GM23248 (cell line): Measurements from ENCODE around the gene YBX3. TPM values are rescaled to one million over a fixed set of nuclear protein-coding genes. Genes with fewer than 3 reads are reported as not detected.
A peak's percentile ranks its signal among the peaks of the same experiment; 100 is the strongest.

Experiments
- DNase-seq: peaks from one replicate; pipeline ENCODE4 v3.0.0-alpha.2; 2015
- H2AFZ ChIP-seq: fragments of 200-600 bp; sonication (generic); 2 replicates; pipeline ENCODE4 v1.6.1; 2016; ENCODE audit warnings: antibody characterized with exemption
- H3F3A ChIP-seq: fragments of 200-600 bp; sonication (generic); 2 replicates; pipeline ENCODE4 v1.6.1; 2016; ENCODE audit warnings: mild to moderate bottlenecking, antibody characterized with exemption, mixed run types; ENCODE audit not compliant: insufficient read depth
- H3K27ac ChIP-seq: fragments of 200-600 bp; sonication (generic); 2 replicates; pipeline ENCODE4 v1.5.1; 2016; ENCODE audit warnings: mild to moderate bottlenecking
- H3K27me3 ChIP-seq: fragments of 200-600 bp; sonication (generic); replicated peaks from 2 replicates; pipeline ENCODE4 v1.6.1; 2016; ENCODE audit warnings: mild to moderate bottlenecking; ENCODE audit not compliant: insufficient read depth
- H3K36me3 ChIP-seq: fragments of 200-600 bp; sonication (generic); 2 replicates; pipeline ENCODE4 v1.6.1; 2016; ENCODE audit warnings: low read depth, mild to moderate bottlenecking
- H3K4me1 ChIP-seq: fragments of 200-600 bp; sonication (generic); 2 replicates; pipeline ENCODE4 v1.6.1; 2016; ENCODE audit warnings: mild to moderate bottlenecking; ENCODE audit not compliant: insufficient read depth
- H3K4me2 ChIP-seq: fragments of 200-600 bp; sonication (generic); one replicate; pipeline ENCODE4 v1.6.1; 2016; ENCODE audit warnings: mild to moderate bottlenecking; ENCODE audit not compliant: unreplicated experiment
- H3K4me3 ChIP-seq: fragments of 200-600 bp; sonication (generic); 2 replicates; pipeline ENCODE4 v1.5.1; 2016; ENCODE audit warnings: mild to moderate bottlenecking
- H3K79me2 ChIP-seq: fragments of 200-600 bp; sonication (generic); 2 replicates; pipeline ENCODE4 v1.6.1; 2016; ENCODE audit warnings: mild to moderate bottlenecking; ENCODE audit not compliant: insufficient read depth
- H3K9ac ChIP-seq: fragments of 200-600 bp; sonication (generic); 2 replicates; pipeline ENCODE4 v1.6.1; 2016; ENCODE audit warnings: mild to moderate bottlenecking
- H3K9me2 ChIP-seq: fragments of 200-600 bp; sonication (generic); 2 replicates; pipeline ENCODE4 v1.6.1; 2016; ENCODE audit warnings: mixed run types, mild to moderate bottlenecking, moderate library complexity; ENCODE audit not compliant: insufficient read depth
- H3K9me3 ChIP-seq: fragments of 200-600 bp; sonication (generic); one replicate; pipeline ENCODE4 v1.6.1; 2017; ENCODE audit warnings: low read depth
- H4K20me1 ChIP-seq: fragments of 200-600 bp; sonication (generic); 2 replicates; pipeline ENCODE4 v1.6.0; 2016; ENCODE audit not compliant: insufficient read depth
- EZH2 ChIP-seq: fragments of 200-600 bp; sonication (generic); IDR thresholded peaks from 2 replicates; pipeline ENCODE4 v1.6.1; 2018; ENCODE audit warnings: antibody characterized with exemption, mild to moderate bottlenecking; ENCODE audit not compliant: insufficient read depth, poor library complexity, severe bottlenecking
- EZH2phosphoT487 ChIP-seq: fragments of 200-600 bp; sonication (generic); IDR thresholded peaks from 2 replicates; pipeline ENCODE4 v1.6.1; 2018; ENCODE audit warnings: antibody characterized with exemption, moderate library complexity, mild to moderate bottlenecking, low read depth; ENCODE audit not compliant: insufficient read depth
- WGBS, 2 experiments: methylation state at CpG; one replicate each; pipeline ENCODE4 v1.1.6; 2015 to 2017; ENCODE audit warnings: low lambda C conversion rate in 2 of 2, low coverage in 1 of 2; ENCODE audit errors: missing lambda C conversion rate in 2 of 2; 5-methylcytosine and 5-hydroxymethylcytosine counted together
- in situ Hi-C: fragments of 300-500 bp; cut with MboI; formaldehyde crosslinking; loops from 2 replicates; pipeline ENCODE4 v1.15.0; 2020
- polyA plus RNA-seq: library from polyadenylated mRNA; unstranded; fragments of >200 nt; fragmentation: Nextera tagmentation; extraction: Ambion mirVana; gene quantifications from 2 replicates; pipeline ENCODE4 v1.2.1, GENCODE V29; 2016
- total RNA-seq: library from RNA; depleted of rRNA; stranded (reverse); fragments of >200 nt; shearing (Covaris generic); gene quantifications from 2 replicates; pipeline ENCODE4 v1.2.3, GENCODE V29; 2014

Gene YBX3
- total and polyA plus RNA-seq, 2 experiments from 2014 or later: 108 to 215 TPM

GRCh38 chr12:10717410-10717809 lies 5.7 kb downstream of the YBX3 start:
- H3K9ac ChIP-seq: peak overlapping the region; percentile 97

GRCh38 chr12:10716704-10717315 lies 6.3 kb downstream of the YBX3 start:
- Histone ChIP-seq H3K27me3 (no peaks in the 10 kb centered on the region), H3K9me2 (no peaks in the 10 kb centered on the region), H3K4me1 (peaks cover 58% of the 10 kb centered on the region), H3F3A (peaks cover 61% of the 10 kb centered on the region), H3K79me2 (peaks cover 98% of the 10 kb centered on the region), H4K20me1 (no peaks in the 10 kb centered on the region), H3K9ac (peak overlapping the region; percentile 97), H2AFZ (0 out of 2 replicates have a peak overlapping the region, but pooled peaks have one; percentile 33), H3K27ac (peak overlapping the region; percentile 98), H3K4me3 (peak overlapping the region; percentile 82), H3K4me2 (peak overlapping the region; percentile 98), H3K9me3 (no peaks in the 10 kb centered on the region), H3K36me3 (peaks cover 41% of the 10 kb centered on the region)
- 1% methylated on average over 6 of the region's 6 CpGs for WGBS, 2 experiments
- DNase-seq: peak; percentile 97
- no peak for TF ChIP-seq EZH2
- TF ChIP-seq EZH2phosphoT487: no peak
- in situ Hi-C loops: no loop called here

More at GRCh38 chr12:10717410-10717809, 5.7 kb downstream of the YBX3 start:
- H3K4me1 ChIP-seq: peaks cover 58% of the 10 kb centered on the region
- peaks cover 61% of the 10 kb centered on the region for H3F3A ChIP-seq
- H3K79me2 ChIP-seq: peaks cover 96% of the 10 kb centered on the region
- H3K9me2 ChIP-seq: no peaks in the 10 kb centered on the region
- no peaks in the 10 kb centered on the region for H3K9me3 ChIP-seq
- H3K4me2 ChIP-seq: peak overlapping the region; percentile 98
- WGBS, 2 experiments: 10 to 12% methylated on average over 2 of the region's 2 CpGs
- no peaks in the 10 kb centered on the region for H4K20me1 ChIP-seq
- in situ Hi-C loops: no loop called here
- H3K4me3 ChIP-seq: peak overlapping the region; percentile 82
- no peak overlapping the region for H2AFZ ChIP-seq
- no peaks in the 10 kb centered on the region for H3K27me3 ChIP-seq
- H3K27ac ChIP-seq: peak overlapping the region; percentile 98
- H3K36me3 ChIP-seq: peaks cover 35% of the 10 kb centered on the region
- DNase-seq: peak; percentile 43
- TF ChIP-seq EZH2 (no peak), EZH2phosphoT487 (no peak)

DNA sequence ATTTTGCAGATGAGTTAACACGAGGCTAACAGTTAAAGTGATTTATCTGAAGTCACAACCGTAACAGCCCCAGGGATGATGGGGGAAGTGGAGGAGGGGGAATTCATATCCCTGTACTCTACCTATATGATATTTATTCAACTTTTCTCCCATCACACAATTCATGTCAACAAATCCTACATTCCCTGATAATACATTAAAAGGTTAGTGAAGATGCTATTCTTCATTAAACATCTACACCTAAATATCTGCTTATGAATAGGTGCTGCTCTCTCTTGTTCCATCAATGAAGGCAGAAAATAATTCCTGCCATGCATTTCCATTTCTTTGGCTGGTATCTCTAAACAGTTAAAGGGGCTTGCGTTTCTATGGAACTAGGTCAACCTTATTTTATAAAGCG lies 6.8 kb downstream of the YBX3 start:
- H3F3A ChIP-seq: peaks cover 57% of the 10 kb centered on the region
- H4K20me1 ChIP-seq: no peaks in the 10 kb centered on the region
- no peaks in the 10 kb centered on the region for H3K9me2 ChIP-seq
- peak overlapping the region; percentile 97 for H3K9ac ChIP-seq
- H3K9me3 ChIP-seq: no peaks in the 10 kb centered on the region
- in situ Hi-C loops: no loop called here
- WGBS, 2 experiments: 0 to 3% methylated on average over 4 of the region's 4 CpGs
- H3K79me2 ChIP-seq: peaks cover 98% of the 10 kb centered on the region
- H3K4me1 ChIP-seq: peaks cover 56% of the 10 kb centered on the region
- TF ChIP-seq EZH2: no peak
- TF ChIP-seq EZH2phosphoT487: no peak
- peak overlapping the region; percentile 98 for H3K27ac ChIP-seq
- H3K4me3 ChIP-seq: peak overlapping the region; percentile 82
- no peaks in the 10 kb centered on the region for H3K27me3 ChIP-seq
- peaks cover 47% of the 10 kb centered on the region for H3K36me3 ChIP-seq
- peak overlapping the region; percentile 98 for H3K4me2 ChIP-seq
- 0 out of 2 replicates have a peak overlapping the region, but pooled peaks have one; percentile 33 for H2AFZ ChIP-seq
- DNase-seq: peak; percentile 20

- peak overlapping the region; percentile 98 for H3K4me2 ChIP-seq
- in situ Hi-C loops: no loop called here
- peaks cover 49% of the 10 kb centered on the region for H3K36me3 ChIP-seq
- H3K9me2 ChIP-seq: no peaks in the 10 kb centered on the region
- H2AFZ ChIP-seq: no peak overlapping the region
- TF ChIP-seq EZH2: no peak
- TF ChIP-seq EZH2phosphoT487: no peak
- peaks cover 96% of the 10 kb centered on the region for H3K79me2 ChIP-seq
- peaks cover 49% of the 10 kb centered on the region for H3F3A ChIP-seq
- no peak overlapping the region; the same call in 1 of the 2 replicates for H3K9ac ChIP-seq
- no peaks in the 10 kb centered on the region for H3K27me3 ChIP-seq
- DNase-seq: no peak
- WGBS, 2 experiments: 98% methylated on average over 6 of the region's 6 CpGs
- peaks cover 48% of the 10 kb centered on the region for H3K4me1 ChIP-seq
- 0 out of 2 replicates have a peak overlapping the region, but pooled peaks have one; percentile 98 for H3K27ac ChIP-seq
- no peaks in the 10 kb centered on the region for H3K9me3 ChIP-seq
- H3K4me3 ChIP-seq: no peak overlapping the region
- H4K20me1 ChIP-seq: no peaks in the 10 kb centered on the region
Observed at GRCh38 chr12:10715491-10715890, 7.6 kb downstream of the YBX3 start.
